CD4-positive, alpha-beta T cell treated with Interleukin-12 subunit alpha and Interleukin-12 subunit beta, for 1 hour (primary cell): Measurements from ENCODE around the gene KCTD6.
A peak's percentile ranks its signal among the peaks of the same experiment; 100 is the strongest.

Source experiments
- DNase-seq: peaks from one replicate; pipeline ENCODE4 v3.0.0-alpha.2; 2020

The KCTD6 gene

DNA sequence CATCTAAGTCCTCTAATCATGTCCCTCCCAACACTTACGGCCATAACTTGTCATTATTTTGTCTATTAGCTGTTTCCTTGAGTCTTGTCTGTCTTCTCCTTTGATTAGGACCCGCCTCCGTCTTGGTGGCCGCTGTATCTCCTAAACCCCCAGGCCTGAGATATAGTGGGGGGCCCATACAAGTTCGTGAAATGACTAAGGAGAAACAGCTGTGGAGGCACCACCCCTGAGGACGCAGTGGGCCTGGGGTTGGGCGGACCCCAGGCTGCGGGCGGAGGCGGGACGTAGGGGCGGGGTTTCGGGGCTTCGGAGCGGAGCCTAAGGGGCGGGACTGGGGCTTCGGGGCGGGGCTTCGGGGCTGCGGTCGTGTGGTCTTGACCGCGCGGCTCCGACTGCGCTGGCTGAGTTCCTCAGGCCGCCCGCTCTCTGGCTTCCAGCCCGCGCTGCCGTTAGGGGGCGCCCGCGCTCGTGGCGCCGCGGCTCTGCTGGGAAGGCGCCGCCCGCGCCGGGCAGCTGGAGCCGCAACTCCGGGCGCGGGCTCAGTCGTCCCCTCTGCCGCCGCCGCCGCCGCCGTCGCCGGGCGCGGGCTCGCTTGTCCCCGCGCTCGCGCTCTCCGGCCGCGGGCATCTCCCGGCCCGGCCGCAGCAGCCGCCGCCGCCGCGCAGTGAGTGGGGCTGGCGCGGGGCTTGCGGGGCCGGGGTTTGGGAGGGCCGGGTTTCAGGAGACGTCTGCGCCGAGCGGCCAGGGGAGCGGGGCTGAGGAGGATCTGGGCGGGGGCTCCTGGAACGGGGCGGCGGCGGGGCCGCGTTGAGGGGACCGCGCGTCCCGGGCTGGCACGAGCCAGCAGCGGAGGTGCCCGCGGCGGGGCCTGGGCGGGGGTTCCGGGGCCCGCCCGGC lies at the start of gene KCTD6:
KCTD6 (plus strand) TSS at position 591 of the 897 bp plus-strand sequence. CDS start 6,660 bp downstream, outside the sequence.
- peak; percentile 94 for DNase-seq

GRCh38 chr3:58452176-58452575 lies 39.7 kb upstream of the KCTD6 start:
- no peak for DNase-seq

- no peak for DNase-seq
Observed at GRCh38 chr3:58459160-58459559, 32.7 kb upstream of the KCTD6 start.

DNA sequence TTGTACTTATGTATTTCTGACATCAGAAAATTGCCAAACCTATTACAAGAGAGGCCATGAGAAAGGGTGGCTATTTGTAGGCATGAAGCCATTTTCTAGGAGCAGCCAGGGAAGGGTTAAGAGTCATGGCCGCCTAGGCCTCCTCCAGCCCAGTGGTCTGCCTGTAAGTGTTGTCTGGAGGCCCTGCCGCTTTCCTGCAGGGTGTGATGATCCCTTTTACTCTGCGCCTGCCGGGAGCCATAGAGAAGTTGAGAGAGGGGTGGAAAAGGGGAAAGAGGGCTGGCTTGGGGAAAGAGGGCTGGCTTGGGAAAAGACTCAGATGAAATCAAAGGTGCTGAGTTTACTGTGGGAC lies 29.1 kb upstream of the KCTD6 start:
- DNase-seq = no peak

DNA sequence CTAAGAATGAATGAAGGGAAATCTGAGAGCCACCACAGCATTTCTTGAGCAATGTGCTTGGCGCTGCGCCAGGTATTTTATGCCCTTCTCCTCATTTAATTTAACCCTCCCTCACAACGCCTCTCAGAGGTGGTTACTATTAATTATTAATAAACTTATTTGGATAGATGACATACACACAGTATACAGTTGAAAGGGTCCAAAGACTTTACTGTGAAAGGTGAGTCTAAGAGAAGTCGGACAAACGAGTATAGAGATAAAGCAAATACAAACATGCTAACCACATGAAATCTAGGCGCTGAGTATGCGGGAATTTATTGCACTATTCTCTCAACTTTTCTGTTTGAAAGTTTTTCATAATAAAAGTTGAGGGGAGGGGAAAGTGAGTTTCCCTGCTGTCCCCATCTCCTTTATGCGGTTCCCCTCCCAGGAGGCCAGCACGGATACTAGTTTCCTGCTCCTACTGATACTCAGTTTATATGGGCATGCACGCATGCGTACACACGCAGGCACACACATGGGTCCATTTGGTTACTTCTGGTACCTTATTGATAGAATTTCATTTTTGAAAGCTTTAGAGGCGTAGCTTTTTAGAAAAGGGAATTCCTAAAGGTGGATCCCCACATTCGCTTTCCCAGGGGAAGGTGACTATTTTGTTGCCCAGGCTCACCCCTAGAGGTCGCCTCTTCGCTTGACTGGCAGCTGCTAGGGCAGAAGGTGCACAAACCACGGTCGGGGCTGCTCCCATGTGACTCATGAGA lies 28.5 kb upstream of the KCTD6 start:
- DNase-seq = peak; percentile 69

DNA sequence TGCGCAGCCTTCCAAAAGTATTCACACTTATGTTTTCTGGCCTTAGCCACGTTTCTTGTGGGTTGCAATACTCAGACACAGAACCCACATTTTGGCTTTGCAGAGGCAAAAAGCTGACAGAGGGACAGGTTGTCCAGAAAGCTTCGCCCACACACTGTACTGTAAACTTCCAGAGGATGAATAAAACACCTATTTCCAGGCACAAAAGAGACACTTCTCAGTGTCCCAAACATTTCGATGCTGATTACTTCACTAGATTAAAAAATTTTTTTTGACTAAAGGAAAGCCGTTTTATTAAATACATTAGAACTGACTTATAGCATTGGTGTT lies 28.0 kb upstream of the KCTD6 start:
- no peak for DNase-seq

DNA sequence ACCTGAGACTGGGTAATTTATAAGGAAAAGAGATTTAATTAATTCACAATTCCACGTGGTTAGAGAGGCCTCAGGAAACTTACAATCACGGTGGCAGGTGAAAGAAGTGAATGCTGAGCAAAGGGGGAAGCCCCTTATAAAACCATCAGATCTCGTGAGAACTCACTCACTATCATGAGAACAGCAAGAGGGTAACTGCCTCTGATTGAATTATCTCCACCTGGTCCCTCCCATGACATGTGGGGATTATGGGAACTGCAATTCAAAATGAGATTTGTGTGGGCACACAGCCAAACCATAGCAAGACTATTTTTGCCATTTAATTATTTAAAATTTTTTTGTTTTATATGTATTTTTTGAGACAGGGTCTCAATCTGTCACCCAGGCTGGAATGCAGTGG lies 27.0 kb upstream of the KCTD6 start:
- DNase-seq = no peak

- DNase-seq = no peak
Observed at GRCh38 chr3:58466899-58467563, 24.9 kb upstream of the KCTD6 start.

DNA sequence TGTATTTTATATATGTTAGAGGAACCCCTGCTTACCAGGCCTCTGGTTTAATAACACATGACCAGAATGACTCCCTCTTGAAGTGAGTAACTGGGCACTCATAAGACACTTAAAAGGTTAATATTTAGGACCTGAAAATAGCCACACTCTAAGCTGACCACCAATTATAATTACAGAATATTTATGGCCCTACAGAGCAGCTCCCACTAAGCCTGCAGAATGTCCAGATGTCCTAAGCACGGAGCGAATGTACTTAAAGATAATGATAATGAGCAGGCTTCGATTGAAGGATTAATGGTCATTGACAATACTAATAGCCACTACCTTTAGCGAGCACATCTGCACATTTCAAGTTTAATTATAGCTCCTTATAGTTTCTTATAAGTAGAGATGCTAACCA lies 22.8 kb upstream of the KCTD6 start:
- no peak for DNase-seq

DNA sequence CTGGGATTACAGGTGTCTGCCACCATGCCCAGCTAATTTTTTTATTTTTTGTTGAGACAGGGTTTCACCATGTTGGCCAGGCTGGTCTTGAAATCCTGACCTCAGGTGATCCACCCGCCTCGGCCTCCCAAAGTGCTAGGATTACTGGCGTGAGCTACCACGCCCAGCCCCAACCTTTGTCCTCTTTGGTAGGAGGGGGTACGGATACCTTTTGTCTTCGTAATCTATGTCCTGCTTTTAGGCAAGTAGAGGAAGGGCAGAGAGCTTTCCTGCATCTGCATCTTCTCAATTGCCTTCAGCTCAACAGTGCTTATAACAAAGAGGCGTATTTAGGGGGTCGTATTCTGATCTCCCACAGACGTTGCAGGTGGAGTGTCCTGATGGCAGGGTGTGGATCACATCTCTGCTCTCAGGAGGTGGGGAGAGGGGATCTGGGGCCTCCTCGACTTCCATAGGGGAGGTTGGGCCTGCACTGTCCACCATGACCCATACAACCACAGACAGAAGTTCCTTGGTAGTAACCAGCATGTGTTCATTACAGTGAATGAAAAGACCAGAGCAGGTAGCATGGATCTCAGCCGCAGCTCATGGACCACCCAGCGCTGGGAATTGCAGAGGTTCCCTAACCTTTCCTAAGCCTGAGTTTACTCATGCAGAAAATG lies 21.4 kb upstream of the KCTD6 start:
- no peak for DNase-seq

GRCh38 chr3:58471025-58471887 lies 20.6 kb upstream of the KCTD6 start:
- DNase-seq = peak; percentile 49

- DNase-seq = no peak
Observed at GRCh38 chr3:58473275-58473674, 18.6 kb upstream of the KCTD6 start.

DNA sequence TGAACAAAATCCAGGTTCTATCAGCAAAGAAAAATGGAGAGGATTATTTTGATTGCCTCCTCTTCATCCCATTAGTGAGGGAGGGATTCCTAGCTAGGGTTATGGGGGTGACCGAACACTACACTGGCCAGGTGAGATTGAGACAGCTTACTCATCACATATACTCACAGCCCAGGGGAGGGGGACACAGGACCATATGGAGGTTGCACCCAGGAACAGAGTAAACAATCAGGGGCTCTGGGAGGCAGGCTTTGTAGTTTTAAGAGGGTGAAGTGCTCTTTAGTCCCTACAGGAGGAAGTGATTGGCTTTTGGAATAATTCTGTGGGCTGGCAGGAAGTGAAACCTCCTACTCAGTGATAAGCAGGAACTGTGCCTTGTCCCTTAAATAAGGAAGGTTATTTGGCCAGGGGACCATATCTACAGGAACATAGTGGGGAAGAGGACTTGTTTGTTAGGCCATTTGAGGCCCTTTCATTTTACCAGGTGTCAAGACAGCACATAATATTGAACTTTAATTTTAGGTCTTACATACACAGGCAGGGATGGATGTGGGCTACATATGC lies 17.5 kb upstream of the KCTD6 start:
- DNase-seq = no peak

GRCh38 chr3:58474967-58475578 lies 16.8 kb upstream of the KCTD6 start:
- DNase-seq = no peak

DNA sequence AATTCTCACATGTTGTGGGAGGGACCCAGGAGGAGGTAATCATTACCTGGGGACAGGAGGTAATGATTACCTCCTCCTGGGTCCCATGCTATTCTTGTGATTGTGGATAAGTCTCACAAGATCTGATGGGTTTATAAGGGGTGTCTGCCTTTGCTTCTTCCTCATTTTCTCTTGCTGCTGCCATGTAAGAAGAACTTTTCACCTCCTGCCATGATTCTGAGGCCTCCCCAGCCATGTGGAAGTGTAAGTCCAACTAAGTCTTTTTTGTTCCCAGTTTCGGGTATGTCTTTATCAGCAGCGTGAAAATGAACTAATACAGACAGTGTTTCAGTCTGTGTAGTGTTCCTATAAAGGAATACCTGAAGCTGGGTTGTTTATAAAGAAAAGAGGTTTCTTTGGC lies 13.1 kb upstream of the KCTD6 start:
- no peak for DNase-seq

DNA sequence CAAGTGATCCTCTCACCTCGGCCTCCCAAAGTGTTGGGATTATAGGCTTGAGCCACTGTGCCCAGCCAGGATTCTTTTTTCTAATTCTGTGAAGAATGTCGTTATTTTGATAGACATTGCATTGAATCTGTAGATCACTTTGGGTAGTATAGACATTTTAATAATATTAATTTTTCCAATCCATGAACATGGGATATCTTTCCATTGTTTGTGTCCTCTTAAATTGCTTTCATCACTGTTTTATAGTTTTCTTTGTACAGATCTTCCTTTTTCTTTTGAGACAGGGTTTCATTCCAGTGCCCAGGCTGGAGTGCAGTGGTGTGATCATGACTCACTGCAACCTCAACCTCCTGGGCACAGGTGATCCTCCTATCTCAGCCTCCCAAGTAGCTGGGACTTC lies 11.6 kb upstream of the KCTD6 start:
- no peak for DNase-seq

GRCh38 chr3:58482917-58483636 lies 8.8 kb upstream of the KCTD6 start:
- DNase-seq = no peak

DNA sequence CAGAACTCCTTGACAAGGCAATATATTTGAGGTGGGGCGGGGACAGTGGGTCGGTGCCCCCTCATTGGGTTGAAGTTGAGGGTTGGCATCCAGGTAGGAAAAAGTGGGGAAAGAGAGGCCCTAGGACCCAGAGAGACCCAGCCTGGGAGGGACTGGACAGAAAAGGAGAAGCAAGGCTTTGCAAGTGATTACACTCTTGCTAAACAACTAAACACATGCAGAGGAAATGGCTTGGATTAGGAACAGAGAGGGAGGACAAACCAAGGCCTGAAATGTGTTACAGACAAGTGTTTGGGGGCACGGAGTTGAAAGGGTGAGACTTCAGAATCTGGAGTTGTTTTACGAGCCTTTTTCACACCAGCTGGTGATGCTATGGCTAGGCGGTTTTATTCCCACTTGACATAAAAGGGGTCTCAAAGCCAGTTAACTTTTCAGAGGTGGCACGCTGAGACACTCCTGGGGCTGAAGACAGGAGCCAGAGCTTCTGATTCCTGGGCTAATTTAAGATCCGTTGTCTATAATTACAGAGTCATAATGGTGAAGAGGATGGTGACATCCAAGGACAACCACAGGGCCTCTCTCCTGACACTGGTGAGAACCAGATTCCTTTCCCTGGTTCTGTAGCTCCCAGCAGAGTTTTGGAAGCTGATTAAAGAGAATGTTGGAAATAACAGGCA lies 7.7 kb upstream of the KCTD6 start:
- DNase-seq = no peak

DNA sequence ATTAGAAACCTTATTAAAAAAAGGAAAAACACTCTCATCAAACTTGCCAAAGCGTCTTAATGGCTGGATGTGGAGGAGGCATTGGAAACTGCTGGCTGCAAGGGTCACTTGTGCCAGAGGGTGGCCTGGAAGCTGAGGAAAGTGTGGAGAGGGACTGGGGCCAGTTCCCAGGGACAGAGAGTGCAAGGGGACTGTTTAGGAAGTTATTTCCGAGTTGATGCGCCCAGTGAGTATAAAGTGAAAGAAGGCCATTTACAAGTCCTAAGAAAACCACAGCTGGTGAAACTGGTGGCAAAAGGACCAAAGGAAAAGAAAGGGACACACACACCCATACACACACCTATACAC lies 7.2 kb upstream of the KCTD6 start:
- no peak for DNase-seq

GRCh38 chr3:58485801-58486435 lies 6.0 kb upstream of the KCTD6 start:
- DNase-seq = no peak
